SK-N-SH (cell line): Measurements from ENCODE around the gene SPIB.

Experiments used
- CTCF ChIP-seq: fragments of 200-600 bp; sonication (generic); IDR thresholded peaks from 2 replicates; pipeline ENCODE4 v1.6.1; 2017; ENCODE audit warnings: antibody characterized with exemption, mild to moderate bottlenecking, moderate library complexity
- GATA2 ChIP-seq: sonication (generic); formaldehyde crosslinking; IDR thresholded peaks from 2 replicates; pipeline ENCODE4 v1.5.0; 2020; ENCODE audit warnings: mild to moderate bottlenecking, missing genetic modification reagents
- MXI1 ChIP-seq: IDR thresholded peaks from 2 replicates; pipeline ENCODE4 v1.6.1; 2012; ENCODE audit warnings: mild to moderate bottlenecking, low read depth, low read length, improper control_type of control experiment
- NRF1 ChIP-seq: IDR thresholded peaks from 2 replicates; pipeline ENCODE4 v1.6.1; 2012; ENCODE audit warnings: low read depth, mild to moderate bottlenecking, low read length
- POLR2AphosphoS5 ChIP-seq: IDR thresholded peaks from 2 replicates; pipeline ENCODE4 v1.6.1; 2012; ENCODE audit warnings: low read depth, low read length
- RCOR1 ChIP-seq: fragments of 150-350 bp; IDR thresholded peaks from 2 replicates; pipeline ENCODE4 v1.6.1; 2017; ENCODE audit warnings: antibody characterized with exemption, low read length
- RFX5 ChIP-seq: IDR thresholded peaks from 2 replicates; pipeline ENCODE4 v1.6.1; 2012; ENCODE audit warnings: mild to moderate bottlenecking, improper control_type of control experiment, low read length
- SMC3 ChIP-seq: IDR thresholded peaks from 2 replicates; pipeline ENCODE4 v1.6.1; 2012; ENCODE audit warnings: low read depth, low read length, improper control_type of control experiment

- TF ChIP-seq NRF1 (no peak), CTCF (no peak), SMC3 (no peak), GATA2 (CRISPR knock-in tag) (no peak), POLR2AphosphoS5 (no peak), MXI1 (no peak), RFX5 (no peak), RCOR1 (no peak)
Observed at GRCh38 chr19:50401605-50402450, 16.9 kb upstream of the SPIB start.
